SU-DHL-6 (cell line): Measurements from ENCODE around the gene MYPOP.

Experiments used
- CTCF ChIP-seq: fragments of 200-600 bp; sonication (generic); IDR thresholded peaks from one replicate; pipeline ENCODE4 v1.5.1; 2017; ENCODE audit warnings: antibody characterized with exemption, mild to moderate bottlenecking, low read length, moderate library complexity; ENCODE audit not compliant: insufficient read depth, poor library complexity, severe bottlenecking
- EZH2phosphoT487 ChIP-seq: fragments of 200-600 bp; sonication (generic), shearing (Covaris generic); conservative IDR thresholded peaks from 2 replicates; pipeline ENCODE4 v1.6.1; 2018; ENCODE audit warnings: mild to moderate bottlenecking, antibody characterized with exemption, low read length, moderate library complexity, mixed read lengths

- TF ChIP-seq CTCF (no peak), EZH2phosphoT487 (no peak)
Measured at GRCh38 chr19:45879055-45879454, 23.4 kb downstream of the MYPOP start.
